ENCODE data around the gene BRD3OS. TPM values are rescaled to one million over a fixed set of nuclear protein-coding genes. Genes with fewer than 3 reads are reported as not detected.

The BRD3OS gene
- total and polyA plus RNA-seq, 2 of the 13 experiments (the other 11 are each of a cell fraction or from before 2014, with no cell fraction given), result 4.9 to 5.7 TPM

DNA sequence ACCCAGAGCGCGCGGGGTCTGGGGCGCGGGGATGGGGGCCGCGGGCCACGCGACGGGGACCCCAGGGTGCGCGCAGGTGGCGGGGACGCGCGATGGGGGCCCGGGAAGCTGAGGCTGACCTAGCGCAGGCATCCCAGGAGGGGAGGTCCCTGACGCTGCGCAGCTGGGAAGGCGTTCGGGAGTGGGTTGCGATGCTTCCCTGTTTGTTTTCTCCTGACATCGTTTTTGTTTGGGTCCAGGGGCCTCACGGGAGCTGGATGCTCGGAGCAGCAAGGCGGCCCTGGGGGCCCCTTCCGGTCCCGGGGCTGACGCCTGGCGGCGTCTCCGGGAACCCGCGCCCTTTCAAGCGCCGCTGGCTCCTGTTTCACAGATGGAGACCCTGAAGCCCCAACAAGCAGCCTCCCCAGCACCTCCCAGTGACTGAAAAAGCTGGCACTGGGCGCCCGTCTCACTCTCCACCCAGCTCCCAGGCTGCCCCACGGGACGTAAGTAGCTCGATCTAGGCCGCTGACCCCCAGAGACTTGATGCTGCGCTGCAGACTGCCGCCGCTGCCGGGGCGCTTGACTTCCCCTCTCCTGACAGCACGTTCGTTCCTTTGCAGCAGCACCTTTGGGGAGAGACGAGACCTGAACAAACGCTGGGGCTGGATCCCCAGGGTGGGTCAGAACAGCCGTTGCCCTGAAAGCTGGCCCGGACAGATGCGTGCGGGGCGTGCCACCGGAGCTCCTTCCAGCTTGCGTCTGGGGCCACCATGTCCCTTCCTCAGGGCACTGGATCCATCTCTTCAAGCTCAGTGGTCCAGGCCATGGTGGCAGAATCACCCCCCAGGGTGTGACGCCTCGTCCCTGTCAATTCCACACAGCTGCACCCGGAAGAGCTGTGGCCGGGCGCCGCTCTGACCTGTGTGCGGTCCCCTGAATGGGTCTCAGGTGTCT, 593 bp downstream of the BRD3OS start (continued):
- TF ChIP-seq ZNF253 (CRISPR knock-in tag; IDR thresholded peaks at IDR 0.05; ENCODE audit: borderline replicate concordance) (no peak), NFATC3 (CRISPR knock-in tag; IDR thresholded peaks at IDR 0.05) (0 out of 2 replicates have a peak, but pooled peaks have one; percentile 21), ZNF75D (CRISPR knock-in tag; IDR thresholded peaks at IDR 0.05; ENCODE audit: borderline replicate concordance) (no peak), ZNF768 (CRISPR knock-in tag; IDR thresholded peaks at IDR 0.05) (no peak), XRCC5 (optimal IDR thresholded peaks at IDR 0.05; ENCODE audit: low read length) (peak; percentile 49), RFX1 (IDR thresholded peaks at IDR 0.05) (no peak), SNAPC2 (CRISPR knock-in tag; IDR thresholded peaks at IDR 0.05) (no peak), MAFG (CRISPR knock-in tag; IDR thresholded peaks at IDR 0.05) (no peak), SP1 (IDR thresholded peaks at IDR 0.05) (no peak), SP1 (CRISPR knock-in tag; IDR thresholded peaks at IDR 0.05) (no peak)
- TF ChIP-seq, protein P1, sequence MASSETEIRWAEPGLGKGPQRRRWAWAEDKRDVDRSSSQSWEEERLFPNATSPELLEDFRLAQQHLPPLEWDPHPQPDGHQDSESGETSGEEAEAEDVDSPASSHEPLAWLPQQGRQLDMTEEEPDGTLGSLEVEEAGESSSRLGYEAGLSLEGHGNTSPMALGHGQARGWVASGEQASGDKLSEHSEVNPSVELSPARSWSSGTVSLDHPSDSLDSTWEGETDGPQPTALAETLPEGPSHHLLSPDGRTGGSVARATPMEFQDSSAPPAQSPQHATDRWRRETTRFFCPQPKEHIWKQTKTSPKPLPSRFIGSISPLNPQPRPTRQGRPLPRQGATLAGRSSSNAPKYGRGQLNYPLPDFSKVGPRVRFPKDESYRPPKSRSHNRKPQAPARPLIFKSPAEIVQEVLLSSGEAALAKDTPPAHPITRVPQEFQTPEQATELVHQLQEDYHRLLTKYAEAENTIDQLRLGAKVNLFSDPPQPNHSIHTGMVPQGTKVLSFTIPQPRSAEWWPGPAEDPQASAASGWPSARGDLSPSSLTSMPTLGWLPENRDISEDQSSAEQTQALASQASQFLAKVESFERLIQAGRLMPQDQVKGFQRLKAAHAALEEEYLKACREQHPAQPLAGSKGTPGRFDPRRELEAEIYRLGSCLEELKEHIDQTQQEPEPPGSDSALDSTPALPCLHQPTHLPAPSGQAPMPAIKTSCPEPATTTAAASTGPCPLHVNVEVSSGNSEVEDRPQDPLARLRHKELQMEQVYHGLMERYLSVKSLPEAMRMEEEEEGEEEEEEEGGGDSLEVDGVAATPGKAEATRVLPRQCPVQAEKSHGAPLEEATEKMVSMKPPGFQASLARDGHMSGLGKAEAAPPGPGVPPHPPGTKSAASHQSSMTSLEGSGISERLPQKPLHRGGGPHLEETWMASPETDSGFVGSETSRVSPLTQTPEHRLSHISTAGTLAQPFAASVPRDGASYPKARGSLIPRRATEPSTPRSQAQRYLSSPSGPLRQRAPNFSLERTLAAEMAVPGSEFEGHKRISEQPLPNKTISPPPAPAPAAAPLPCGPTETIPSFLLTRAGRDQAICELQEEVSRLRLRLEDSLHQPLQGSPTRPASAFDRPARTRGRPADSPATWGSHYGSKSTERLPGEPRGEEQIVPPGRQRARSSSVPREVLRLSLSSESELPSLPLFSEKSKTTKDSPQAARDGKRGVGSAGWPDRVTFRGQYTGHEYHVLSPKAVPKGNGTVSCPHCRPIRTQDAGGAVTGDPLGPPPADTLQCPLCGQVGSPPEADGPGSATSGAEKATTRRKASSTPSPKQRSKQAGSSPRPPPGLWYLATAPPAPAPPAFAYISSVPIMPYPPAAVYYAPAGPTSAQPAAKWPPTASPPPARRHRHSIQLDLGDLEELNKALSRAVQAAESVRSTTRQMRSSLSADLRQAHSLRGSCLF (CRISPR knock-in tag; IDR thresholded peaks at IDR 0.05; ENCODE audit: borderline replicate concordance), result no peak
- TF ChIP-seq, protein P2, sequence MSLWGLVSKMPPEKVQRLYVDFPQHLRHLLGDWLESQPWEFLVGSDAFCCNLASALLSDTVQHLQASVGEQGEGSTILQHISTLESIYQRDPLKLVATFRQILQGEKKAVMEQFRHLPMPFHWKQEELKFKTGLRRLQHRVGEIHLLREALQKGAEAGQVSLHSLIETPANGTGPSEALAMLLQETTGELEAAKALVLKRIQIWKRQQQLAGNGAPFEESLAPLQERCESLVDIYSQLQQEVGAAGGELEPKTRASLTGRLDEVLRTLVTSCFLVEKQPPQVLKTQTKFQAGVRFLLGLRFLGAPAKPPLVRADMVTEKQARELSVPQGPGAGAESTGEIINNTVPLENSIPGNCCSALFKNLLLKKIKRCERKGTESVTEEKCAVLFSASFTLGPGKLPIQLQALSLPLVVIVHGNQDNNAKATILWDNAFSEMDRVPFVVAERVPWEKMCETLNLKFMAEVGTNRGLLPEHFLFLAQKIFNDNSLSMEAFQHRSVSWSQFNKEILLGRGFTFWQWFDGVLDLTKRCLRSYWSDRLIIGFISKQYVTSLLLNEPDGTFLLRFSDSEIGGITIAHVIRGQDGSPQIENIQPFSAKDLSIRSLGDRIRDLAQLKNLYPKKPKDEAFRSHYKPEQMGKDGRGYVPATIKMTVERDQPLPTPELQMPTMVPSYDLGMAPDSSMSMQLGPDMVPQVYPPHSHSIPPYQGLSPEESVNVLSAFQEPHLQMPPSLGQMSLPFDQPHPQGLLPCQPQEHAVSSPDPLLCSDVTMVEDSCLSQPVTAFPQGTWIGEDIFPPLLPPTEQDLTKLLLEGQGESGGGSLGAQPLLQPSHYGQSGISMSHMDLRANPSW (CRISPR knock-in tag; IDR thresholded peaks at IDR 0.05; ENCODE audit: borderline replicate concordance), result no peak
- TF ChIP-seq, protein P3, sequence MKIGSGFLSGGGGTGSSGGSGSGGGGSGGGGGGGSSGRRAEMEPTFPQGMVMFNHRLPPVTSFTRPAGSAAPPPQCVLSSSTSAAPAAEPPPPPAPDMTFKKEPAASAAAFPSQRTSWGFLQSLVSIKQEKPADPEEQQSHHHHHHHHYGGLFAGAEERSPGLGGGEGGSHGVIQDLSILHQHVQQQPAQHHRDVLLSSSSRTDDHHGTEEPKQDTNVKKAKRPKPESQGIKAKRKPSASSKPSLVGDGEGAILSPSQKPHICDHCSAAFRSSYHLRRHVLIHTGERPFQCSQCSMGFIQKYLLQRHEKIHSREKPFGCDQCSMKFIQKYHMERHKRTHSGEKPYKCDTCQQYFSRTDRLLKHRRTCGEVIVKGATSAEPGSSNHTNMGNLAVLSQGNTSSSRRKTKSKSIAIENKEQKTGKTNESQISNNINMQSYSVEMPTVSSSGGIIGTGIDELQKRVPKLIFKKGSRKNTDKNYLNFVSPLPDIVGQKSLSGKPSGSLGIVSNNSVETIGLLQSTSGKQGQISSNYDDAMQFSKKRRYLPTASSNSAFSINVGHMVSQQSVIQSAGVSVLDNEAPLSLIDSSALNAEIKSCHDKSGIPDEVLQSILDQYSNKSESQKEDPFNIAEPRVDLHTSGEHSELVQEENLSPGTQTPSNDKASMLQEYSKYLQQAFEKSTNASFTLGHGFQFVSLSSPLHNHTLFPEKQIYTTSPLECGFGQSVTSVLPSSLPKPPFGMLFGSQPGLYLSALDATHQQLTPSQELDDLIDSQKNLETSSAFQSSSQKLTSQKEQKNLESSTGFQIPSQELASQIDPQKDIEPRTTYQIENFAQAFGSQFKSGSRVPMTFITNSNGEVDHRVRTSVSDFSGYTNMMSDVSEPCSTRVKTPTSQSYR (CRISPR knock-in tag; IDR thresholded peaks at IDR 0.05; ENCODE audit: borderline replicate concordance), result no peak
- TF ChIP-seq, protein P4, sequence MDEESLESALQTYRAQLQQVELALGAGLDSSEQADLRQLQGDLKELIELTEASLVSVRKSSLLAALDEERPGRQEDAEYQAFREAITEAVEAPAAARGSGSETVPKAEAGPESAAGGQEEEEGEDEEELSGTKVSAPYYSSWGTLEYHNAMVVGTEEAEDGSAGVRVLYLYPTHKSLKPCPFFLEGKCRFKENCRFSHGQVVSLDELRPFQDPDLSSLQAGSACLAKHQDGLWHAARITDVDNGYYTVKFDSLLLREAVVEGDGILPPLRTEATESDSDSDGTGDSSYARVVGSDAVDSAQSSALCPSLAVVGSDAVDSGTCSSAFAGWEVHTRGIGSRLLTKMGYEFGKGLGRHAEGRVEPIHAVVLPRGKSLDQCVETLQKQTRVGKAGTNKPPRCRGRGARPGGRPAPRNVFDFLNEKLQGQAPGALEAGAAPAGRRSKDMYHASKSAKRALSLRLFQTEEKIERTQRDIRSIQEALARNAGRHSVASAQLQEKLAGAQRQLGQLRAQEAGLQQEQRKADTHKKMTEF (CRISPR knock-in tag; IDR thresholded peaks at IDR 0.05), result no peak
- TF ChIP-seq, protein P5, sequence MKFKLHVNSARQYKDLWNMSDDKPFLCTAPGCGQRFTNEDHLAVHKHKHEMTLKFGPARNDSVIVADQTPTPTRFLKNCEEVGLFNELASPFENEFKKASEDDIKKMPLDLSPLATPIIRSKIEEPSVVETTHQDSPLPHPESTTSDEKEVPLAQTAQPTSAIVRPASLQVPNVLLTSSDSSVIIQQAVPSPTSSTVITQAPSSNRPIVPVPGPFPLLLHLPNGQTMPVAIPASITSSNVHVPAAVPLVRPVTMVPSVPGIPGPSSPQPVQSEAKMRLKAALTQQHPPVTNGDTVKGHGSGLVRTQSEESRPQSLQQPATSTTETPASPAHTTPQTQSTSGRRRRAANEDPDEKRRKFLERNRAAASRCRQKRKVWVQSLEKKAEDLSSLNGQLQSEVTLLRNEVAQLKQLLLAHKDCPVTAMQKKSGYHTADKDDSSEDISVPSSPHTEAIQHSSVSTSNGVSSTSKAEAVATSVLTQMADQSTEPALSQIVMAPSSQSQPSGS (CRISPR knock-in tag; IDR thresholded peaks at IDR 0.05), result no peak
